GM12878 (cell line): ENCODE measurements around the gene RAD23B.

ENCODE experiments used
- CTCF ChIP-seq, 3 experiments: IDR thresholded peaks in 2 of 3; conservative IDR thresholded peaks in 1 of 3; 2 replicates each; pipeline ENCODE4 v1.5.1; 2011; ENCODE audit warnings: low read depth in 3 of 3, low read length in 3 of 3, mild to moderate bottlenecking in 3 of 3, control low read depth in 2 of 3, moderate library complexity in 2 of 3, inconsistent platforms in 1 of 3, mixed read lengths in 1 of 3; ENCODE audit not compliant: control insufficient read depth in 2 of 3, insufficient read depth in 1 of 3; ENCODE audit errors: extremely low read depth in 1 of 3
- ZBTB33 ChIP-seq: fragments of 450-650 bp; IDR thresholded peaks from 2 replicates; pipeline ENCODE4 v1.6.1; 2017; ENCODE audit warnings: mild to moderate bottlenecking

DNA sequence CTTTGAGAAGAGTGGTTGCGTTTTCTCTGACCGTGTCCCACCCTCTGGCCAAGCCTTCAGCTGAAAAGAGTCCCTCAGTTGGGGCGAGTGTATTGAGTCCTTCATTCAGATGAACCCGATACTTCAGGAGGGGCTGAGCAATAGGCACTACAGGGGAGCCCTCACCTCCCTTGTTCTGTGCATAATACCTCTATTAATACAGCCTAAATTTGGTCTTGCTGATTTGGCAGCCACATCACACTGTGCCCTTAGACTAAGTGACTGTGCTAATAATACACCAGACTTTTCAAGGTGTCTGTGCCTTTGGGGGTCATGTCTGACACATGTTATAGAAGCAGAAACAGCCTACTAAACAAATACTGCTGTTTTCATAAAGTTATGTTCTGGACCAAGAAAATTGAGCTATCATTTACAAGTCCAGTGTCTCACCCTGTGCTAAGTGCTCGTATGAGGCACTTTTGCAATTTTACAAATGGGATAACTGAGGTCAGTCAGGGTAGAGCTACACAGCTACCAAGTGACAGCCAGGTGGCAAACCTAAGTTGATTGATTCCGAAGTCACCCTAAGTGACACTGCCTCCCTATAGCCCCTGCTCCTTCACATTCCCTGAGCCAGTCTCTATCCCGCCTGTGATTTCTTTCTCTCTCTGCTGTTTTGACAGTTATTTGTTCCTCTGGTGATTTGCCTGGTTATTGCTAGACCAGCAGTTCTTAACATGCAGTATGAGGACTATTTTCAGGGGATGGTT, 56.0 kb downstream of the RAD23B start:
- TF ChIP-seq CTCF (IDR thresholded peaks at IDR 0.05 in 2 of 3, conservative IDR thresholded peaks at IDR 0.05 in 1 of 3; ENCODE audit: control insufficient read depth in 2 of 3, extremely low read depth in 1 of 3, insufficient read depth in 1 of 3, low read depth in 3 of 3, low read length in 3 of 3) (no peak), ZBTB33 (no peak)
